K562 (cell line): Measurements from ENCODE around the gene WASF2. TPM values are rescaled to one million over a fixed set of nuclear protein-coding genes. Genes with fewer than 3 reads are reported as not detected.

Experiments used
- DIDO1 ChIP-seq: fragments of 450-650 bp; IDR thresholded peaks from 2 replicates; pipeline ENCODE4 v1.6.1; 2016; ENCODE audit warnings: low read depth, missing biosample characterization, missing genetic modification characterization
- FOS ChIP-seq: IDR thresholded peaks from 3 replicates; pipeline ENCODE4 v1.6.1; 2011; ENCODE audit not compliant: insufficient read length; ENCODE audit errors: extremely low read depth
- NBN ChIP-seq: fragments of 450-650 bp; IDR thresholded peaks from 2 replicates; pipeline ENCODE4 v1.6.1; 2016; ENCODE audit warnings: low read depth, mild to moderate bottlenecking
- PCBP2 ChIP-seq: fragments of 200-400 bp; formaldehyde crosslinking; IDR thresholded peaks from 2 replicates; pipeline ENCODE4 v1.6.1; 2018; ENCODE audit warnings: low read length, low read depth, mild to moderate bottlenecking, moderate library complexity; ENCODE audit not compliant: poor library complexity, severe bottlenecking
- POLR2G ChIP-seq: fragments of 200-400 bp; formaldehyde crosslinking; IDR thresholded peaks from 2 replicates; pipeline ENCODE4 v1.6.1; 2017; ENCODE audit warnings: low read depth, mild to moderate bottlenecking, antibody characterized with exemption, low read length, moderate library complexity
- POLR3A ChIP-seq: IDR thresholded peaks from 2 replicates; pipeline ENCODE4 v1.6.1; 2011; ENCODE audit warnings: borderline replicate concordance, mild to moderate bottlenecking, moderate library complexity; ENCODE audit not compliant: insufficient read length, insufficient read depth; ENCODE audit errors: extremely low read depth
- SP1 ChIP-seq: sonication (generic); formaldehyde crosslinking; IDR thresholded peaks from 2 replicates; pipeline ENCODE4 v1.8.1; 2022; ENCODE audit warnings: mild to moderate bottlenecking, missing genetic modification reagents
- SRSF3 ChIP-seq: fragments of 200-400 bp; formaldehyde crosslinking; IDR thresholded peaks from 2 replicates; pipeline ENCODE4 v1.6.1; 2016; ENCODE audit warnings: mild to moderate bottlenecking, low read length, moderate library complexity; ENCODE audit not compliant: insufficient read depth
- ZNF282 ChIP-seq: sonication (generic); formaldehyde crosslinking; IDR thresholded peaks from 2 replicates; pipeline ENCODE4 v1.8.1; 2023; ENCODE audit warnings: missing genetic modification reagents
- ZNF75A ChIP-seq: fragments of 450-650 bp; formaldehyde crosslinking; IDR thresholded peaks from 2 replicates; pipeline ENCODE4 v1.4.0; 2020; ENCODE audit warnings: mild to moderate bottlenecking
- polyA plus RNA-seq, 8 experiments: library from polyadenylated mRNA; depleted of rRNA in 4 of 8; stranded (reverse) in 5 of 8; unstranded in 3 of 8; fragments of >200 nt; fragmentation: Nextera tagmentation in 2 of 8; fragmentation: Illumina TruSeq in 1 of 8; extraction: Ambion mirVana in 2 of 8; extraction: Trizol in 1 of 8; gene quantifications; 2 replicates each; pipeline versions ENCODE4 v1.2.1 to v1.2.3, GENCODE V29; 2011 to 2014; ENCODE audit warnings: inconsistent platforms in 1 of 8, missing spikeins in 1 of 8
- total RNA-seq, 7 experiments: library from RNA; depleted of rRNA in 6 of 7; stranded (reverse); fragments of >200 nt in 6 of 7; fragmentation: Illumina TruSeq in 2 of 7; extraction: Trizol in 2 of 7; gene quantifications; 2 replicates each; pipeline versions ENCODE4 v1.2.1 to v1.2.3, GENCODE V29; 2011 to 2021; ENCODE audit warnings: low replicate concordance in 1 of 7
- TF ChIP-seq, protein P1 (sequence below): fragments of 200-800 bp; sonication (Bioruptor generic); IDR thresholded peaks from 2 replicates; pipeline ENCODE4 v1.6.1; 2016; ENCODE audit warnings: missing genetic modification characterization, missing compliant biosample characterization
- TF ChIP-seq, protein P2 (sequence below): fragments of 250-450 bp; sonication (Bioruptor Pico); IDR thresholded peaks from 2 replicates; pipeline ENCODE4 v1.8.0; 2021; ENCODE audit warnings: borderline replicate concordance, mild to moderate bottlenecking, moderate library complexity; ENCODE audit not compliant: poor library complexity, severe bottlenecking
- TF ChIP-seq, protein P3 (sequence below), 2 experiments: fragments of 450-650 bp; conservative IDR thresholded peaks; 2 replicates each; pipeline ENCODE4 v1.6.1; 2017; ENCODE audit warnings: mild to moderate bottlenecking in 2 of 2, moderate library complexity in 2 of 2
- TF ChIP-seq, protein P4 (sequence below): sonication (generic); formaldehyde crosslinking; IDR thresholded peaks from 2 replicates; pipeline ENCODE4 v1.8.1; 2023; ENCODE audit warnings: missing genetic modification reagents, mild to moderate bottlenecking, borderline replicate concordance

WASF2 gene
- total and polyA plus RNA-seq, 9 of the 15 experiments (the other 6 are each of a cell fraction or from before 2014, with no cell fraction given), result 8.2 to 163 (median 31.2) TPM

DNA sequence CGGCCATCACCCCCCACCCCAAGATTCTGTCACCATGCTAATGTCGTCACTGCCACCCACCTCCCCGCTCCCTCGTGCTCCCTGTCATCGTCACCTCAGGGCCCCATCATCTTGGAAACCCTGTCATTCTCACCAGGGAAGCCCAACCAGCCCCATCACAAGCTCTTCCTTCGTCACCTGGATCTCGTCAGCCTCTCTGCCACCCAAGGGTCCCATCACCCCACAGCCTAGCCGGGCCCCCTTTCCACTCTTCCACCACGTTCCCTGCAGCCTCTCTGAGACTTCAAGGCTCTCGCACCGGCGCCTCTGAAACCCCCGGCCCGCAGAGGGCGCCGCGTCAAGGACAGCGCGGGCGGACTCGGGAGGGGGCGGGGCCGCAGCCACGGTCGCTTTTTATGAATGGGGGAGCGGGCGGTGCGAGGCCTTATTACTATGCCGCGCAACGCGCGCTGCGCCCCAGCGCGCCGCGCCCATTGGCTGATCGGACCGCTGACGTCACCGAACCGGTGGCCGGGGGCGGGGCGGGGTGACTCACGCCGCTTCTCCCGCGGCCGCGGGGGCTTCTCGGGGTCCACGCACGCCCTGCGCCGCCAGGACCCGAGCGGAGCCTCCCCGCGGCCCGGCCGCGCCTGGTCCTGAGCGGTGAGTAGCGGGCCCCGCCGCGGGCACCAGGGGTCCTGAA is 97.7 kb downstream of the WASF2 start, which contains the start of gene GPR3 (continued):
- TF ChIP-seq ZNF75A (CRISPR knock-in tag) (no peak), NBN (peak; percentile 69), PCBP2 (no peak), SP1 (peak; percentile 90), DIDO1 (tag) (no peak), SRSF3 (no peak), POLR3A (no peak), FOS (peak; percentile 72), ZNF282 (CRISPR knock-in tag) (peak; percentile 80; the same call in 1 of the 2 replicates), POLR2G (peak; percentile 85)
- TF ChIP-seq, protein P1, sequence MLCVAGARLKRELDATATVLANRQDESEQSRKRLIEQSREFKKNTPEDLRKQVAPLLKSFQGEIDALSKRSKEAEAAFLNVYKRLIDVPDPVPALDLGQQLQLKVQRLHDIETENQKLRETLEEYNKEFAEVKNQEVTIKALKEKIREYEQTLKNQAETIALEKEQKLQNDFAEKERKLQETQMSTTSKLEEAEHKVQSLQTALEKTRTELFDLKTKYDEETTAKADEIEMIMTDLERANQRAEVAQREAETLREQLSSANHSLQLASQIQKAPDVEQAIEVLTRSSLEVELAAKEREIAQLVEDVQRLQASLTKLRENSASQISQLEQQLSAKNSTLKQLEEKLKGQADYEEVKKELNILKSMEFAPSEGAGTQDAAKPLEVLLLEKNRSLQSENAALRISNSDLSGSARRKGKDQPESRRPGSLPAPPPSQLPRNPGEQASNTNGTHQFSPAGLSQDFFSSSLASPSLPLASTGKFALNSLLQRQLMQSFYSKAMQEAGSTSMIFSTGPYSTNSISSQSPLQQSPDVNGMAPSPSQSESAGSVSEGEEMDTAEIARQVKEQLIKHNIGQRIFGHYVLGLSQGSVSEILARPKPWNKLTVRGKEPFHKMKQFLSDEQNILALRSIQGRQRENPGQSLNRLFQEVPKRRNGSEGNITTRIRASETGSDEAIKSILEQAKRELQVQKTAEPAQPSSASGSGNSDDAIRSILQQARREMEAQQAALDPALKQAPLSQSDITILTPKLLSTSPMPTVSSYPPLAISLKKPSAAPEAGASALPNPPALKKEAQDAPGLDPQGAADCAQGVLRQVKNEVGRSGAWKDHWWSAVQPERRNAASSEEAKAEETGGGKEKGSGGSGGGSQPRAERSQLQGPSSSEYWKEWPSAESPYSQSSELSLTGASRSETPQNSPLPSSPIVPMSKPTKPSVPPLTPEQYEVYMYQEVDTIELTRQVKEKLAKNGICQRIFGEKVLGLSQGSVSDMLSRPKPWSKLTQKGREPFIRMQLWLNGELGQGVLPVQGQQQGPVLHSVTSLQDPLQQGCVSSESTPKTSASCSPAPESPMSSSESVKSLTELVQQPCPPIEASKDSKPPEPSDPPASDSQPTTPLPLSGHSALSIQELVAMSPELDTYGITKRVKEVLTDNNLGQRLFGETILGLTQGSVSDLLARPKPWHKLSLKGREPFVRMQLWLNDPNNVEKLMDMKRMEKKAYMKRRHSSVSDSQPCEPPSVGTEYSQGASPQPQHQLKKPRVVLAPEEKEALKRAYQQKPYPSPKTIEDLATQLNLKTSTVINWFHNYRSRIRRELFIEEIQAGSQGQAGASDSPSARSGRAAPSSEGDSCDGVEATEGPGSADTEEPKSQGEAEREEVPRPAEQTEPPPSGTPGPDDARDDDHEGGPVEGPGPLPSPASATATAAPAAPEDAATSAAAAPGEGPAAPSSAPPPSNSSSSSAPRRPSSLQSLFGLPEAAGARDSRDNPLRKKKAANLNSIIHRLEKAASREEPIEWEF (CRISPR knock-in tag), result no peak
- TF ChIP-seq, protein P2, sequence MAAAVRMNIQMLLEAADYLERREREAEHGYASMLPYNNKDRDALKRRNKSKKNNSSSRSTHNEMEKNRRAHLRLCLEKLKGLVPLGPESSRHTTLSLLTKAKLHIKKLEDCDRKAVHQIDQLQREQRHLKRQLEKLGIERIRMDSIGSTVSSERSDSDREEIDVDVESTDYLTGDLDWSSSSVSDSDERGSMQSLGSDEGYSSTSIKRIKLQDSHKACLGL, result no peak
- TF ChIP-seq, protein P3, sequence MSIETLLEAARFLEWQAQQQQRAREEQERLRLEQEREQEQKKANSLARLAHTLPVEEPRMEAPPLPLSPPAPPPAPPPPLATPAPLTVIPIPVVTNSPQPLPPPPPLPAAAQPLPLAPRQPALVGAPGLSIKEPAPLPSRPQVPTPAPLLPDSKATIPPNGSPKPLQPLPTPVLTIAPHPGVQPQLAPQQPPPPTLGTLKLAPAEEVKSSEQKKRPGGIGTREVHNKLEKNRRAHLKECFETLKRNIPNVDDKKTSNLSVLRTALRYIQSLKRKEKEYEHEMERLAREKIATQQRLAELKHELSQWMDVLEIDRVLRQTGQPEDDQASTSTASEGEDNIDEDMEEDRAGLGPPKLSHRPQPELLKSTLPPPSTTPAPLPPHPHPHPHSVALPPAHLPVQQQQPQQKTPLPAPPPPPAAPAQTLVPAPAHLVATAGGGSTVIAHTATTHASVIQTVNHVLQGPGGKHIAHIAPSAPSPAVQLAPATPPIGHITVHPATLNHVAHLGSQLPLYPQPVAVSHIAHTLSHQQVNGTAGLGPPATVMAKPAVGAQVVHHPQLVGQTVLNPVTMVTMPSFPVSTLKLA (conservative IDR thresholded peaks at IDR 0.05), result peak; percentile 84 to 88
- TF ChIP-seq, protein P4, sequence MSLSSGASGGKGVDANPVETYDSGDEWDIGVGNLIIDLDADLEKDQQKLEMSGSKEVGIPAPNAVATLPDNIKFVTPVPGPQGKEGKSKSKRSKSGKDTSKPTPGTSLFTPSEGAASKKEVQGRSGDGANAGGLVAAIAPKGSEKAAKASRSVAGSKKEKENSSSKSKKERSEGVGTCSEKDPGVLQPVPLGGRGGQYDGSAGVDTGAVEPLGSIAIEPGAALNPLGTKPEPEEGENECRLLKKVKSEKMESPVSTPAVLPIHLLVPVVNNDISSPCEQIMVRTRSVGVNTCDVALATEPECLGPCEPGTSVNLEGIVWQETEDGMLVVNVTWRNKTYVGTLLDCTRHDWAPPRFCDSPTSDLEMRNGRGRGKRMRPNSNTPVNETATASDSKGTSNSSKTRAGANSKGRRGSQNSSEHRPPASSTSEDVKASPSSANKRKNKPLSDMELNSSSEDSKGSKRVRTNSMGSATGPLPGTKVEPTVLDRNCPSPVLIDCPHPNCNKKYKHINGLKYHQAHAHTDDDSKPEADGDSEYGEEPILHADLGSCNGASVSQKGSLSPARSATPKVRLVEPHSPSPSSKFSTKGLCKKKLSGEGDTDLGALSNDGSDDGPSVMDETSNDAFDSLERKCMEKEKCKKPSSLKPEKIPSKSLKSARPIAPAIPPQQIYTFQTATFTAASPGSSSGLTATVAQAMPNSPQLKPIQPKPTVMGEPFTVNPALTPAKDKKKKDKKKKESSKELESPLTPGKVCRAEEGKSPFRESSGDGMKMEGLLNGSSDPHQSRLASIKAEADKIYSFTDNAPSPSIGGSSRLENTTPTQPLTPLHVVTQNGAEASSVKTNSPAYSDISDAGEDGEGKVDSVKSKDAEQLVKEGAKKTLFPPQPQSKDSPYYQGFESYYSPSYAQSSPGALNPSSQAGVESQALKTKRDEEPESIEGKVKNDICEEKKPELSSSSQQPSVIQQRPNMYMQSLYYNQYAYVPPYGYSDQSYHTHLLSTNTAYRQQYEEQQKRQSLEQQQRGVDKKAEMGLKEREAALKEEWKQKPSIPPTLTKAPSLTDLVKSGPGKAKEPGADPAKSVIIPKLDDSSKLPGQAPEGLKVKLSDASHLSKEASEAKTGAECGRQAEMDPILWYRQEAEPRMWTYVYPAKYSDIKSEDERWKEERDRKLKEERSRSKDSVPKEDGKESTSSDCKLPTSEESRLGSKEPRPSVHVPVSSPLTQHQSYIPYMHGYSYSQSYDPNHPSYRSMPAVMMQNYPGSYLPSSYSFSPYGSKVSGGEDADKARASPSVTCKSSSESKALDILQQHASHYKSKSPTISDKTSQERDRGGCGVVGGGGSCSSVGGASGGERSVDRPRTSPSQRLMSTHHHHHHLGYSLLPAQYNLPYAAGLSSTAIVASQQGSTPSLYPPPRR (CRISPR knock-in tag), result no peak
